Heart left ventricle (tissue), 16 donors: ENCODE data around the gene RASSF5. TPM values are rescaled to one million over a fixed set of nuclear protein-coding genes. Genes with fewer than 3 reads are reported as not detected.

Experiments used
- ATAC-seq, 4 donors: fragments of 200-7000 bp; cut with Tn5 transposase; one replicate each; pipeline ENCODE4 v1.9.1; 2020 to 2022; ENCODE audit warnings: moderate library complexity in 4 of 4, mild to moderate bottlenecking in 3 of 4, moderate number of reproducible peaks in 1 of 4
- DNase-seq, 5 donors: peaks; one replicate each; pipeline ENCODE4 v3.0.0-alpha.2; 2020
- H3K27ac ChIP-seq, 12 donors: fragments of 200-600 bp; sonication (generic) in 4 of 12; one replicate each; pipeline versions ENCODE4 v1.5.0 to v1.8.0; 2016 to 2022; ENCODE audit warnings: mild to moderate bottlenecking in 2 of 12
- H3K27me3 ChIP-seq, 9 donors: fragments of 200-600 bp; sonication (generic) in 2 of 9; one replicate each; pipeline versions ENCODE4 v1.5.1 to v1.8.0; 2016 to 2022; ENCODE audit warnings: mild to moderate bottlenecking in 3 of 9
- H3K36me3 ChIP-seq, 9 donors: fragments of 200-600 bp; sonication (generic) in 2 of 9; one replicate each; pipeline versions ENCODE4 v1.5.0 to v1.8.0; 2018 to 2022; ENCODE audit warnings: mild to moderate bottlenecking in 2 of 9
- H3K4me1 ChIP-seq, 12 donors: fragments of 200-600 bp; sonication (generic) in 4 of 12; one replicate each; pipeline versions ENCODE4 v1.5.0 to v1.8.0; 2016 to 2022; ENCODE audit warnings: mild to moderate bottlenecking in 3 of 12
- H3K4me3 ChIP-seq, 12 donors: fragments of 200-600 bp; sonication (generic) in 4 of 12; one replicate each; pipeline versions ENCODE4 v1.5.0 to v1.8.0; 2017 to 2022; ENCODE audit warnings: mild to moderate bottlenecking in 9 of 12, moderate library complexity in 4 of 12
- H3K9me3 ChIP-seq, 12 donors: fragments of 200-600 bp; sonication (generic) in 4 of 12; one replicate each; pipeline versions ENCODE4 v1.5.0 to v1.8.0; 2016 to 2022; ENCODE audit warnings: mild to moderate bottlenecking in 1 of 12
- CTCF ChIP-seq, 12 donors: fragments of 200-600 bp; sonication (generic) in 4 of 12; IDR thresholded peaks; one replicate each; pipeline versions ENCODE4 v1.5.0 to v1.8.0; 2018 to 2022; ENCODE audit warnings: antibody characterized with exemption in 12 of 12, mild to moderate bottlenecking in 5 of 12
- POLR2A ChIP-seq, 2 donors: fragments of 450-650 bp; IDR thresholded peaks; one replicate each; pipeline ENCODE4 v1.6.1; 2017; ENCODE audit warnings: antibody characterized with exemption in 2 of 2, mild to moderate bottlenecking in 2 of 2, moderate library complexity in 2 of 2
- WGBS, 4 donors: extraction: QIAGEN DNeasy Blood & Tissue Kit in 2 of 4; methylation state at CpG; one replicate each; pipeline versions ENCODE4 v1.1.5 to v1.1.7; 2013 to 2018; 5-methylcytosine and 5-hydroxymethylcytosine counted together
- intact Hi-C, 10 donors: fragments of 100-400 bp; cut with DNase I; formaldehyde crosslinking; loops; one replicate each; pipeline versions ENCODE4 v1.11.1 to v1.14.2; 2022
- polyA plus RNA-seq, 2 donors: library from polyadenylated mRNA; stranded (reverse); fragments of 200-250 nt; gene quantifications; one replicate each; pipeline ENCODE4 v1.2.3, GENCODE V29; 2013
- total RNA-seq, 9 donors: library from RNA; depleted of rRNA in 2 of 9; stranded (reverse); fragments of >200 nt in 2 of 9; fragmentation: NEBNext Ultra II Directional in 3 of 9; extraction: Animal tissue kit (Norgen Biotek cat#: 25700) in 3 of 9; gene quantifications; one replicate each; pipeline versions ENCODE4 v1.1.0 to v1.2.4, GENCODE V29; 2016 to 2023
- donor health status: ischemic (EF 13 %, LVEDD 7.1; RV severe dilation, severe dysfunction).
- donor health status: healthy with polysubstance abuse.
- donor health status: DM: no; HTN: yes; CAD: no.
- donor health status: DM: no; HTN: no; CAD: no.
- donor health status: ischemic (EF 25% LVEDD 6.9; RV normal size, moderate dysfunction).
- donor health status: ischemic (EF 25% LVEDD 5.7; RV mildly dilated, moderate dysfunction).
- donor health status: healthy.
- donor health status: DM: yes; HTN: yes; CAD: no.
- donor health status: ischemic (EF 35%, LVEDD 5.7; RV mildly dilated, moderate dysfunction).
- donor health status: nonischemic (EF 11% LVEDD 7.7; RV severe dilation, severe dysfunction).
- donor health status: DM: yes; HTN: yes; CAD: no.
- donor health status: PGD.
- donor health status: ischemic (EF 29% LVEDD 5.4; RV normal size, mild dysfunction).
- donor health status: nonischemic (EF 23%, LVEDD 6.1; RV moderate dilation, normal function).

RASSF5 gene
- total and polyA plus RNA-seq, 11 donors: 1.3 to 27.4 (median 5.6) TPM

GRCh38 chr1:206568256-206568655, 60.9 kb downstream of the RASSF5 start:
- Histone ChIP-seq H3K4me3 (peak overlapping the region in 1 of 12 donors; percentile 7), H3K27ac (no peak overlapping the region), H3K36me3 (peaks cover 0 to 25% (median 0%) of the 10 kb centered on the region in 9 donors), H3K27me3 (no peaks in the 10 kb centered on the region), H3K9me3 (no peaks in the 10 kb centered on the region), H3K4me1 (peaks cover 0 to 82% (median 0%) of the 10 kb centered on the region in 12 donors)
- WGBS, 4 donors: 89 to 96% (median 94%) methylated on average over 10 of the region's 10 CpGs
- ATAC-seq: peak in 1 of 4 donors; percentile 26
- DNase-seq: no peak
- intact Hi-C loops: no loop called here
- no peak for TF ChIP-seq CTCF (IDR thresholded peaks at IDR 0.05)
- TF ChIP-seq POLR2A (IDR thresholded peaks at IDR 0.05): no peak

DNA sequence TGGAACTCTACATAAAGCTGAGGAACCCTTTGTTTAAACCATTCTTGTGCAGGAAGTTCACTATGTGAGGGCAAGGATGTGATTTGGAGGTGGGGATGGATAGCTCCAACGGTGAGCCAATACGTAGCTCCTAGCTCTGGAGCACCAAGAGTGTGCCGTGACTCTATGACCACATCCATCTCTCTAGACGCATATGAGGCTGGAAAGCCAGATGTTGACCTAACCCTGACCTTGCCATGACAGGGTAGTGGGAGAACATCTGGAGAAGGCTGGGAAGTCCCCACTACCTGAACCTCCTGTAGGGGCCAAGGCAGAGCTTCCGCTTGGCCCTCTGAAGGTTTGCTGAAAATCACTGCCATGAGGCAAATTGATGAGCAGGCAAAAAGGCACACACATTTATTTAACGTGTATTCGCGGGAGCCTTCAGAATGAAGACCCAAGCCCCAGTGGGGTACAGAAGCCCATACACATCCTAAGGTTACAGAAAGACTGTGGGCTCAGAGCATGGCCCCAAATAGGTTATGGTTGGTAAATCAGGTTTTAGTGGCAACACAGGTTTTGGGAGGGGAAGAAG, 61.5 kb downstream of the RASSF5 start:
- no peaks in the 10 kb centered on the region for H3K27me3 ChIP-seq
- peaks cover 0 to 20% (median 0%) of the 10 kb centered on the region in 9 donors for H3K36me3 ChIP-seq
- no peaks in the 10 kb centered on the region for H3K9me3 ChIP-seq
- 85 to 95% (median 91%) methylated on average over 8 of the region's 8 CpGs for WGBS, 4 donors
- ATAC-seq: no peak
- intact Hi-C loops: no loop called here
- no peak for TF ChIP-seq CTCF (IDR thresholded peaks at IDR 0.05)
- no peak for TF ChIP-seq POLR2A (IDR thresholded peaks at IDR 0.05)
- H3K27ac ChIP-seq: no peak overlapping the region
- H3K4me3 ChIP-seq: no peak overlapping the region
- DNase-seq: no peak
- H3K4me1 ChIP-seq: peaks cover 0 to 82% (median 0%) of the 10 kb centered on the region in 12 donors

- Histone ChIP-seq H3K27me3 (no peaks in the 10 kb centered on the region), H3K4me1 (peaks cover 0 to 82% (median 0%) of the 10 kb centered on the region in 12 donors), H3K27ac (no peak overlapping the region), H3K9me3 (no peaks in the 10 kb centered on the region), H3K36me3 (peaks cover 0 to 14% (median 0%) of the 10 kb centered on the region in 9 donors), H3K4me3 (no peak overlapping the region)
- TF ChIP-seq CTCF (IDR thresholded peaks at IDR 0.05) (no peak), POLR2A (IDR thresholded peaks at IDR 0.05) (no peak)
- ATAC-seq: no peak
- 90 to 94% (median 92%) methylated on average over 4 of the region's 4 CpGs for WGBS, 4 donors
- DNase-seq: no peak
- intact Hi-C loops: no loop called here
Observed at GRCh38 chr1:206569556-206569955, 62.2 kb downstream of the RASSF5 start.

DNA sequence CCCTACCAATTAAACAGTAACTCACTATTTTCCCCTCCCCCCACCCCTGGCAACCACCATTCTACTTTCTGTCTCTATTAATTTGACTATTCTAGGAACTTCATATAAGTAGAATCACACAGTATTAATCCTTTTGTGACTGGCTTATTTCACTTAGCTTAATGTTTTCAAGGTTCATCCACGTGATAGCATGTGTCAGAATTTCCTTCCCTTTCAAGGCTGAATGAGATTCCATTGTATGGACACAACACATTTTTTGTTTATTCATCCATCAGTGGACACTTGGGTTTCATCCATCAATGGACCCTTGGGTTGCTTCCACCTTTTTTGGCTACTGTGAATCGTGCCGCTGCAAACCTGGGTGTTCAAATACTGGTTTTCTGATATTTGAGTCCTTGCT, 63.2 kb downstream of the RASSF5 start:
- intact Hi-C loops: no loop called here
- DNase-seq (no peak), ATAC-seq (no peak)
- H3K27me3 ChIP-seq: no peaks in the 10 kb centered on the region
- H3K4me3 ChIP-seq: no peak overlapping the region
- no peak for TF ChIP-seq POLR2A (IDR thresholded peaks at IDR 0.05)
- TF ChIP-seq CTCF (IDR thresholded peaks at IDR 0.05): no peak
- peaks cover 0 to 10% (median 0%) of the 10 kb centered on the region in 9 donors for H3K36me3 ChIP-seq
- H3K9me3 ChIP-seq: no peaks in the 10 kb centered on the region
- peaks cover 0 to 82% (median 8%) of the 10 kb centered on the region in 12 donors for H3K4me1 ChIP-seq
- WGBS, 4 donors: 83 to 91% (median 88%) methylated on average over 3 of the region's 3 CpGs
- no peak overlapping the region for H3K27ac ChIP-seq
